GM21723 (cell line): ENCODE data around the gene TXNRD1.

ENCODE experiments used
- ATAC-seq: cut with Tn5 transposase; IDR thresholded peaks from one replicate; pipeline ENCODE4 v1.9.1; 2021; ENCODE audit warnings: mild to moderate bottlenecking, moderate library complexity; ENCODE audit not compliant: unreplicated experiment

The TXNRD1 gene

GRCh38 chr12:104345234-104346066 is 129.9 kb downstream of the TXNRD1 start:
- no peak for ATAC-seq

GRCh38 chr12:104347374-104348075 is 131.9 kb downstream of the TXNRD1 start:
- no peak for ATAC-seq

- ATAC-seq: no peak
These were observed 132.9 kb downstream of the TXNRD1 start for GRCh38 chr12:104348283-104348993.

- no peak for ATAC-seq
These were observed 133.5 kb downstream of the TXNRD1 start for GRCh38 chr12:104348994-104349494.

GRCh38 chr12:104350211-104351056 is 134.9 kb downstream of the TXNRD1 start:
- ATAC-seq: no peak

- no peak for ATAC-seq
These were observed 135.7 kb downstream of the TXNRD1 start for GRCh38 chr12:104351057-104351983.

- no peak for ATAC-seq
These were observed 136.6 kb downstream of the TXNRD1 start for GRCh38 chr12:104352106-104352713.

GRCh38 chr12:104353012-104353981 is 137.7 kb downstream of the TXNRD1 start:
- no peak for ATAC-seq

- no peak for ATAC-seq
These were observed 138.7 kb downstream of the TXNRD1 start for GRCh38 chr12:104354167-104354867.

GRCh38 chr12:104354868-104355570 is 139.4 kb downstream of the TXNRD1 start:
- ATAC-seq: no peak

- ATAC-seq: no peak
These were observed 140.1 kb downstream of the TXNRD1 start for GRCh38 chr12:104355630-104356029.

- ATAC-seq: no peak
These were observed 140.9 kb downstream of the TXNRD1 start for GRCh38 chr12:104356231-104357115.

GRCh38 chr12:104357421-104357952 is 141.9 kb downstream of the TXNRD1 start:
- ATAC-seq: no peak

- ATAC-seq: peak; percentile 71
These were observed 142.9 kb downstream of the TXNRD1 start for GRCh38 chr12:104358353-104359003.

GRCh38 chr12:104359216-104359615 is 143.6 kb downstream of the TXNRD1 start:
- no peak for ATAC-seq
